NT2/D1 (cell line): ENCODE measurements around the gene MAGI1.

ENCODE experiments used
- SUZ12 ChIP-seq: IDR thresholded peaks from 2 replicates; pipeline ENCODE4 v1.6.1; 2011; ENCODE audit not compliant: insufficient read length, insufficient read depth; ENCODE audit errors: extremely low read depth
- YY1 ChIP-seq: IDR thresholded peaks from 2 replicates; pipeline ENCODE4 v1.6.1; 2011; ENCODE audit not compliant: insufficient read length, insufficient read depth
- ZNF274 ChIP-seq: IDR thresholded peaks from 2 replicates; pipeline ENCODE4 v1.6.1; 2011; ENCODE audit warnings: mild to moderate bottlenecking, low read depth, low read length

DNA sequence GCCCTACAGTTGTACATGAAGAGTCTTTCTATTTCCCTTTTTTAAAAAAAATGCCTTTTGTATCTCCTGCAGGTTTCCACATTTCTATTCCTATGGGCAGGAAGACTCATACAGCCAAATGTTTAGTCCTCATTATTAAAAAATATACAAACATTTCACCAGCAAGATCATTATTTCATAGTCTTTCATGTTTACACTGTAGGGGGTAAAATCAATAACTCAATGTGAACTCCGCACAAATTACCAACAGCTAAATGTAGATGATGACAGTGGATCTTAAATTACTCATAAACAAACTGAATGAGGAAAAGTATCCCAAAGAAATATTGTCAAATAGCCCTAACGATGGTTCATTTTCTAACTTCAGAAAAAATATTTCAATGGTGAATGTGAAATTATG lies 99.5 kb downstream of the MAGI1 start:
- no peak for TF ChIP-seq YY1
- no peak for TF ChIP-seq ZNF274
- no peak for TF ChIP-seq SUZ12
